GM23338 (cell line): ENCODE data around the gene ESPL1. TPM values are rescaled to one million over a fixed set of nuclear protein-coding genes. Genes with fewer than 3 reads are reported as not detected.

Experiments used
- ATAC-seq: fragments of 200-7000 bp; cut with Tn5 transposase; 3 replicates; pipeline ENCODE4 v1.9.1; 2020
- DNase-seq: peaks from one replicate; pipeline ENCODE4 v3.0.0-alpha.2; 2015; ENCODE audit warnings: low spot score
- H2AFZ ChIP-seq: fragments of 200-600 bp; sonication (generic); 2 replicates; pipeline ENCODE4 v1.8.0; 2016; ENCODE audit warnings: antibody characterized with exemption, mild to moderate bottlenecking, moderate library complexity
- H3F3A ChIP-seq: fragments of 200-600 bp; sonication (generic); replicated peaks from 2 replicates; pipeline ENCODE4 v1.8.0; 2017; ENCODE audit warnings: antibody characterized with exemption, mixed run types, low read depth
- H3K27ac ChIP-seq: fragments of 200-600 bp; sonication (generic); 2 replicates; pipeline ENCODE4 v1.6.1; 2016; ENCODE audit warnings: low read depth
- H3K27me3 ChIP-seq: fragments of 200-600 bp; sonication (generic); 2 replicates; pipeline ENCODE4 v1.8.0; 2016; ENCODE audit warnings: mild to moderate bottlenecking, mixed run types, moderate library complexity; ENCODE audit not compliant: insufficient read depth
- H3K36me3 ChIP-seq: fragments of 200-600 bp; sonication (generic); 2 replicates; pipeline ENCODE4 v1.8.0; 2016; ENCODE audit warnings: mild to moderate bottlenecking; ENCODE audit not compliant: insufficient read depth
- H3K4me1 ChIP-seq: fragments of 200-600 bp; sonication (generic); 2 replicates; pipeline ENCODE4 v1.8.0; 2016; ENCODE audit warnings: mild to moderate bottlenecking, moderate library complexity; ENCODE audit not compliant: insufficient read depth
- H3K4me2 ChIP-seq: fragments of 200-600 bp; sonication (generic); 2 replicates; pipeline ENCODE4 v1.7.1; 2017; ENCODE audit warnings: mixed run types
- H3K4me3 ChIP-seq: fragments of 200-600 bp; sonication (generic); 2 replicates; pipeline ENCODE4 v1.6.1; 2016; ENCODE audit warnings: mixed run types
- H3K79me2 ChIP-seq: fragments of 200-600 bp; sonication (generic); replicated peaks from 2 replicates; pipeline ENCODE4 v1.8.0; 2017; ENCODE audit warnings: mild to moderate bottlenecking; ENCODE audit not compliant: insufficient read depth
- H3K9me2 ChIP-seq: fragments of 200-600 bp; sonication (generic); 2 replicates; pipeline ENCODE4 v1.8.0; 2017; ENCODE audit not compliant: insufficient read depth
- H4K20me1 ChIP-seq: fragments of 200-600 bp; sonication (generic); replicated peaks from 2 replicates; pipeline ENCODE4 v1.8.0; 2017; ENCODE audit warnings: mild to moderate bottlenecking; ENCODE audit not compliant: insufficient read depth
- H3K27ac Mint-ChIP-seq: 2 replicates; pipeline ENCODE4 v1.8.0; 2020; ENCODE audit warnings: inconsistent platforms, mild to moderate bottlenecking, moderate library complexity, mixed read lengths
- H3K27me3 Mint-ChIP-seq: 3 replicates; pipeline ENCODE4 v1.8.0; 2022; ENCODE audit warnings: low read depth, mild to moderate bottlenecking, moderate library complexity, mixed read lengths, inconsistent platforms; ENCODE audit not compliant: insufficient read depth, poor library complexity
- H3K36me3 Mint-ChIP-seq: 3 replicates; pipeline ENCODE4 v1.8.0; 2021; ENCODE audit warnings: low read depth, mild to moderate bottlenecking, inconsistent platforms, moderate library complexity, mixed read lengths
- H3K4me1 Mint-ChIP-seq: 3 replicates; pipeline ENCODE4 v1.8.0; 2020; ENCODE audit warnings: mild to moderate bottlenecking, inconsistent platforms, mixed read lengths
- H3K4me3 Mint-ChIP-seq: 3 replicates; pipeline ENCODE4 v1.8.0; 2021; ENCODE audit warnings: moderate library complexity, mild to moderate bottlenecking, inconsistent platforms, mixed read lengths
- H3K9me3 Mint-ChIP-seq: 3 replicates; pipeline ENCODE4 v1.8.0; 2020; ENCODE audit warnings: moderate library complexity, mild to moderate bottlenecking, inconsistent platforms, mixed read lengths
- CREB1 ChIP-seq: fragments of 250-450 bp; sonication (Bioruptor Pico); IDR thresholded peaks from 2 replicates; pipeline ENCODE4 v1.5.0; 2020; ENCODE audit warnings: low read depth, mild to moderate bottlenecking, moderate library complexity
- EZH2 ChIP-seq: fragments of 200-600 bp; sonication (generic); IDR thresholded peaks from one replicate; pipeline ENCODE4 v1.8.0; 2017; ENCODE audit warnings: antibody characterized with exemption, mild to moderate bottlenecking, low read depth; ENCODE audit not compliant: unreplicated experiment
- EZH2phosphoT487 ChIP-seq: fragments of 200-600 bp; sonication (generic); IDR thresholded peaks from one replicate; pipeline ENCODE4 v1.8.1; 2018; ENCODE audit warnings: antibody characterized with exemption; ENCODE audit not compliant: unreplicated experiment
- JUNB ChIP-seq: IDR thresholded peaks from one replicate; pipeline ENCODE4 v1.6.1; 2016; ENCODE audit warnings: antibody characterized with exemption; ENCODE audit not compliant: unreplicated experiment
- NANOG ChIP-seq: IDR thresholded peaks from 2 replicates; pipeline ENCODE4 v1.6.1; 2016; ENCODE audit warnings: antibody characterized with exemption, borderline replicate concordance
- POLR2AphosphoS5 ChIP-seq: IDR thresholded peaks from 2 replicates; pipeline ENCODE4 v1.6.1; 2016; ENCODE audit warnings: antibody characterized with exemption, low read depth
- STAT1 ChIP-seq: IDR thresholded peaks from one replicate; pipeline ENCODE4 v1.6.1; 2016; ENCODE audit warnings: antibody characterized with exemption; ENCODE audit not compliant: unreplicated experiment
- ZNF114 ChIP-seq: fragments of 250-450 bp; sonication (Bioruptor Pico); IDR thresholded peaks from 2 replicates; pipeline ENCODE4 v1.5.0; 2020; ENCODE audit warnings: mild to moderate bottlenecking, moderate library complexity
- ZNF331 ChIP-seq: fragments of 250-450 bp; sonication (Bioruptor Pico); IDR thresholded peaks from 2 replicates; pipeline ENCODE4 v1.5.0; 2020; ENCODE audit warnings: low read depth, mild to moderate bottlenecking, moderate library complexity
- polyA plus RNA-seq: library from polyadenylated mRNA; unstranded; fragments of >200 nt; fragmentation: Nextera tagmentation; extraction: Ambion mirVana; gene quantifications from 2 replicates; pipeline ENCODE4 v1.2.1, GENCODE V29; 2016
- total RNA-seq: library from RNA; depleted of rRNA; stranded (reverse); fragments of >200 nt; shearing (Covaris generic); gene quantifications from 2 replicates; pipeline ENCODE4 v1.2.3, GENCODE V29; 2014
- TF ChIP-seq, protein P1 (sequence below): IDR thresholded peaks from one replicate; pipeline ENCODE4 v1.6.1; 2018; ENCODE audit warnings: antibody characterized with exemption; ENCODE audit not compliant: unreplicated experiment
- TF ChIP-seq, protein P2 (sequence below): fragments of 250-450 bp; sonication (Bioruptor Pico); IDR thresholded peaks from 2 replicates; pipeline ENCODE4 v1.5.0; 2020; ENCODE audit warnings: mild to moderate bottlenecking, moderate library complexity
- TF ChIP-seq, protein P3 (sequence below), 2 experiments: fragments of 200-600 bp in 1 of 2; sonication (generic) in 1 of 2; conservative IDR thresholded peaks; 2 replicates each; pipeline versions ENCODE4 v1.5.1 to v1.6.1; 2016 to 2017; ENCODE audit warnings: antibody characterized with exemption in 2 of 2, low read depth in 2 of 2, mild to moderate bottlenecking in 2 of 2, moderate library complexity in 1 of 2
- TF ChIP-seq, protein P4 (sequence below): IDR thresholded peaks from 2 replicates; pipeline ENCODE4 v1.6.1; 2016; ENCODE audit warnings: antibody characterized with exemption

The ESPL1 gene
- total and polyA plus RNA-seq, 2 experiments from 2014 or later: 13.2 to 56.5 TPM

DNA sequence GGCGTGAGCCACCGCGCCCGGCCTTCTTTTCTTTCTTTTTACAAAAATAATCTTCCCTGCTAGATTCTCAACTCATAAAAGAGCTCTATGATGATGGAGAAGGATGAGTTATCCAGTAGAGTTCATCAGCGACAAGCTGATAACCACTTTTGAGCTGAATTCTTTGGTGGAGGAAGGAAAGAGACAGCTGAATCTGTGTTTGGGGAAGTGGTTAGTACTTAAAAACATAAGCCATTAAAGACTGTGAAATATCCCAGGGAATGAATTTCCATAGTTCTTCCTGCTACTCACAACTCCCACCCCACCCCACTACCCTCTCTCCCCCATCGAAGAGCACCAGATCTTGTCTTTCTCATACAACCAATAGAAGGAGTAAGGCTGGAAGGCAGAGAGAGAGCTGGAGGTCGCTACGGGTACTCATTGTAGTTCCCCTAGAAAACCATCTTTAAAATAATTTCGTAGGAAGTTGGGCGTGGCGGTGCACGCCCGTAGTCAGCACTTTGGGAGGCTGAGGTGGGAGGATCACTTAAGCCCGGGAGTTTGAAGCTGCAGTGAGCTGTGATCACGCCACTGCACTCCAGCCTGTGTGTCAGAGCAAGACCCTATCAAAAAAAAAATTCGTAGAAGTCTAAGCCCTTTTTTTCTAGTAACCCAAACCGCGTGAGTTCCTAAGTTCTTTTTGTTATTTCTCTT lies 647 bp upstream of the ESPL1 start:
- Histone ChIP-seq H3K27ac (no peak overlapping the region), H3K36me3 (0 out of 2 replicates have a peak, but pooled peaks cover 4% of the 10 kb centered on the region), H3K79me2 (peaks cover 21% of the 10 kb centered on the region; the same call in 1 of the 2 replicates), H3F3A (0 out of 2 replicates have a peak, but pooled peaks cover 13% of the 10 kb centered on the region), H3K4me3 (peak overlapping the region; percentile 96), H2AFZ (peak overlapping the region; percentile 84), H3K27me3 (no peaks in the 10 kb centered on the region), H3K4me2 (peak overlapping the region; percentile 97), H3K4me1 (peaks cover 12% of the 10 kb centered on the region), H3K9me2 (no peaks in the 10 kb centered on the region), H4K20me1 (0 out of 2 replicates have a peak, but pooled peaks cover 6% of the 10 kb centered on the region)
- H3K27me3 Mint-ChIP-seq: peaks cover 23% of the 10 kb centered on the region
- no peak for DNase-seq
- ATAC-seq: peak; percentile 8
- no peak overlapping the region for H3K27ac Mint-ChIP-seq
- peaks cover 29% of the 10 kb centered on the region for H3K4me1 Mint-ChIP-seq
- H3K9me3 Mint-ChIP-seq: no peaks in the 10 kb centered on the region; the same call in 2 of the 3 replicates
- peak overlapping the region; percentile 96 for H3K4me3 Mint-ChIP-seq
- TF ChIP-seq, protein P1, sequence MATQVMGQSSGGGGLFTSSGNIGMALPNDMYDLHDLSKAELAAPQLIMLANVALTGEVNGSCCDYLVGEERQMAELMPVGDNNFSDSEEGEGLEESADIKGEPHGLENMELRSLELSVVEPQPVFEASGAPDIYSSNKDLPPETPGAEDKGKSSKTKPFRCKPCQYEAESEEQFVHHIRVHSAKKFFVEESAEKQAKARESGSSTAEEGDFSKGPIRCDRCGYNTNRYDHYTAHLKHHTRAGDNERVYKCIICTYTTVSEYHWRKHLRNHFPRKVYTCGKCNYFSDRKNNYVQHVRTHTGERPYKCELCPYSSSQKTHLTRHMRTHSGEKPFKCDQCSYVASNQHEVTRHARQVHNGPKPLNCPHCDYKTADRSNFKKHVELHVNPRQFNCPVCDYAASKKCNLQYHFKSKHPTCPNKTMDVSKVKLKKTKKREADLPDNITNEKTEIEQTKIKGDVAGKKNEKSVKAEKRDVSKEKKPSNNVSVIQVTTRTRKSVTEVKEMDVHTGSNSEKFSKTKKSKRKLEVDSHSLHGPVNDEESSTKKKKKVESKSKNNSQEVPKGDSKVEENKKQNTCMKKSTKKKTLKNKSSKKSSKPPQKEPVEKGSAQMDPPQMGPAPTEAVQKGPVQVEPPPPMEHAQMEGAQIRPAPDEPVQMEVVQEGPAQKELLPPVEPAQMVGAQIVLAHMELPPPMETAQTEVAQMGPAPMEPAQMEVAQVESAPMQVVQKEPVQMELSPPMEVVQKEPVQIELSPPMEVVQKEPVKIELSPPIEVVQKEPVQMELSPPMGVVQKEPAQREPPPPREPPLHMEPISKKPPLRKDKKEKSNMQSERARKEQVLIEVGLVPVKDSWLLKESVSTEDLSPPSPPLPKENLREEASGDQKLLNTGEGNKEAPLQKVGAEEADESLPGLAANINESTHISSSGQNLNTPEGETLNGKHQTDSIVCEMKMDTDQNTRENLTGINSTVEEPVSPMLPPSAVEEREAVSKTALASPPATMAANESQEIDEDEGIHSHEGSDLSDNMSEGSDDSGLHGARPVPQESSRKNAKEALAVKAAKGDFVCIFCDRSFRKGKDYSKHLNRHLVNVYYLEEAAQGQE: no peak
- TF ChIP-seq EZH2 (no peak), STAT1 (no peak), EZH2phosphoT487 (no peak), POLR2AphosphoS5 (no peak), JUNB (no peak), CREB1 (no peak), ZNF114 (CRISPR knock-in tag) (no peak), ZNF331 (CRISPR knock-in tag) (no peak), NANOG (no peak)
- TF ChIP-seq, protein P2, sequence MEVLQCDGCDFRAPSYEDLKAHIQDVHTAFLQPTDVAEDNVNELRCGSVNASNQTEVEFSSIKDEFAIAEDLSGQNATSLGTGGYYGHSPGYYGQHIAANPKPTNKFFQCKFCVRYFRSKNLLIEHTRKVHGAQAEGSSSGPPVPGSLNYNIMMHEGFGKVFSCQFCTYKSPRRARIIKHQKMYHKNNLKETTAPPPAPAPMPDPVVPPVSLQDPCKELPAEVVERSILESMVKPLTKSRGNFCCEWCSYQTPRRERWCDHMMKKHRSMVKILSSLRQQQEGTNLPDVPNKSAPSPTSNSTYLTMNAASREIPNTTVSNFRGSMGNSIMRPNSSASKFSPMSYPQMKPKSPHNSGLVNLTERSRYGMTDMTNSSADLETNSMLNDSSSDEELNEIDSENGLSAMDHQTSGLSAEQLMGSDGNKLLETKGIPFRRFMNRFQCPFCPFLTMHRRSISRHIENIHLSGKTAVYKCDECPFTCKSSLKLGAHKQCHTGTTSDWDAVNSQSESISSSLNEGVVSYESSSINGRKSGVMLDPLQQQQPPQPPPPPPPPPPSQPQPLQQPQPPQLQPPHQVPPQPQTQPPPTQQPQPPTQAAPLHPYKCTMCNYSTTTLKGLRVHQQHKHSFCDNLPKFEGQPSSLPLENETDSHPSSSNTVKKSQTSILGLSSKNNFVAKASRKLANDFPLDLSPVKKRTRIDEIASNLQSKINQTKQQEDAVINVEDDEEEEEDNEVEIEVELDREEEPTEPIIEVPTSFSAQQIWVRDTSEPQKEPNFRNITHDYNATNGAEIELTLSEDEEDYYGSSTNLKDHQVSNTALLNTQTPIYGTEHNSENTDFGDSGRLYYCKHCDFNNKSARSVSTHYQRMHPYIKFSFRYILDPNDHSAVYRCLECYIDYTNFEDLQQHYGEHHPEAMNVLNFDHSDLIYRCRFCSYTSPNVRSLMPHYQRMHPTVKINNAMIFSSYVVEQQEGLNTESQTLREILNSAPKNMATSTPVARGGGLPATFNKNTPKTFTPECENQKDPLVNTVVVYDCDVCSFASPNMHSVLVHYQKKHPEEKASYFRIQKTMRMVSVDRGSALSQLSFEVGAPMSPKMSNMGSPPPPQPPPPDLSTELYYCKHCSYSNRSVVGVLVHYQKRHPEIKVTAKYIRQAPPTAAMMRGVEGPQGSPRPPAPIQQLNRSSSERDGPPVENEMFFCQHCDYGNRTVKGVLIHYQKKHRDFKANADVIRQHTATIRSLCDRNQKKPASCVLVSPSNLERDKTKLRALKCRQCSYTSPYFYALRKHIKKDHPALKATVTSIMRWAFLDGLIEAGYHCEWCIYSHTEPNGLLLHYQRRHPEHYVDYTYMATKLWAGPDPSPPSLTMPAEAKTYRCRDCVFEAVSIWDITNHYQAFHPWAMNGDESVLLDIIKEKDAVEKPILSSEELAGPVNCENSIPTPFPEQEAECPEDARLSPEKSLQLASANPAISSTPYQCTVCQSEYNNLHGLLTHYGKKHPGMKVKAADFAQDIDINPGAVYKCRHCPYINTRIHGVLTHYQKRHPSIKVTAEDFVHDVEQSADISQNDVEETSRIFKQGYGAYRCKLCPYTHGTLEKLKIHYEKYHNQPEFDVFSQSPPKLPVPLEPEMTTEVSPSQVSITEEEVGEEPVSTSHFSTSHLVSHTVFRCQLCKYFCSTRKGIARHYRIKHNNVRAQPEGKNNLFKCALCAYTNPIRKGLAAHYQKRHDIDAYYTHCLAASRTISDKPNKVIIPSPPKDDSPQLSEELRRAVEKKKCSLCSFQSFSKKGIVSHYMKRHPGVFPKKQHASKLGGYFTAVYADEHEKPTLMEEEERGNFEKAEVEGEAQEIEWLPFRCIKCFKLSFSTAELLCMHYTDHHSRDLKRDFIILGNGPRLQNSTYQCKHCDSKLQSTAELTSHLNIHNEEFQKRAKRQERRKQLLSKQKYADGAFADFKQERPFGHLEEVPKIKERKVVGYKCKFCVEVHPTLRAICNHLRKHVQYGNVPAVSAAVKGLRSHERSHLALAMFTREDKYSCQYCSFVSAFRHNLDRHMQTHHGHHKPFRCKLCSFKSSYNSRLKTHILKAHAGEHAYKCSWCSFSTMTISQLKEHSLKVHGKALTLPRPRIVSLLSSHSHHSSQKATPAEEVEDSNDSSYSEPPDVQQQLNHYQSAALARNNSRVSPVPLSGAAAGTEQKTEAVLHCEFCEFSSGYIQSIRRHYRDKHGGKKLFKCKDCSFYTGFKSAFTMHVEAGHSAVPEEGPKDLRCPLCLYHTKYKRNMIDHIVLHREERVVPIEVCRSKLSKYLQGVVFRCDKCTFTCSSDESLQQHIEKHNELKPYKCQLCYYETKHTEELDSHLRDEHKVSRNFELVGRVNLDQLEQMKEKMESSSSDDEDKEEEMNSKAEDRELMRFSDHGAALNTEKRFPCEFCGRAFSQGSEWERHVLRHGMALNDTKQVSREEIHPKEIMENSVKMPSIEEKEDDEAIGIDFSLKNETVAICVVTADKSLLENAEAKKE (CRISPR knock-in tag): no peak
- TF ChIP-seq, protein P3, sequence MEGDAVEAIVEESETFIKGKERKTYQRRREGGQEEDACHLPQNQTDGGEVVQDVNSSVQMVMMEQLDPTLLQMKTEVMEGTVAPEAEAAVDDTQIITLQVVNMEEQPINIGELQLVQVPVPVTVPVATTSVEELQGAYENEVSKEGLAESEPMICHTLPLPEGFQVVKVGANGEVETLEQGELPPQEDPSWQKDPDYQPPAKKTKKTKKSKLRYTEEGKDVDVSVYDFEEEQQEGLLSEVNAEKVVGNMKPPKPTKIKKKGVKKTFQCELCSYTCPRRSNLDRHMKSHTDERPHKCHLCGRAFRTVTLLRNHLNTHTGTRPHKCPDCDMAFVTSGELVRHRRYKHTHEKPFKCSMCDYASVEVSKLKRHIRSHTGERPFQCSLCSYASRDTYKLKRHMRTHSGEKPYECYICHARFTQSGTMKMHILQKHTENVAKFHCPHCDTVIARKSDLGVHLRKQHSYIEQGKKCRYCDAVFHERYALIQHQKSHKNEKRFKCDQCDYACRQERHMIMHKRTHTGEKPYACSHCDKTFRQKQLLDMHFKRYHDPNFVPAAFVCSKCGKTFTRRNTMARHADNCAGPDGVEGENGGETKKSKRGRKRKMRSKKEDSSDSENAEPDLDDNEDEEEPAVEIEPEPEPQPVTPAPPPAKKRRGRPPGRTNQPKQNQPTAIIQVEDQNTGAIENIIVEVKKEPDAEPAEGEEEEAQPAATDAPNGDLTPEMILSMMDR (conservative IDR thresholded peaks at IDR 0.05; ENCODE audit: low read depth in 2 of 2): no peak
- TF ChIP-seq, protein P4, sequence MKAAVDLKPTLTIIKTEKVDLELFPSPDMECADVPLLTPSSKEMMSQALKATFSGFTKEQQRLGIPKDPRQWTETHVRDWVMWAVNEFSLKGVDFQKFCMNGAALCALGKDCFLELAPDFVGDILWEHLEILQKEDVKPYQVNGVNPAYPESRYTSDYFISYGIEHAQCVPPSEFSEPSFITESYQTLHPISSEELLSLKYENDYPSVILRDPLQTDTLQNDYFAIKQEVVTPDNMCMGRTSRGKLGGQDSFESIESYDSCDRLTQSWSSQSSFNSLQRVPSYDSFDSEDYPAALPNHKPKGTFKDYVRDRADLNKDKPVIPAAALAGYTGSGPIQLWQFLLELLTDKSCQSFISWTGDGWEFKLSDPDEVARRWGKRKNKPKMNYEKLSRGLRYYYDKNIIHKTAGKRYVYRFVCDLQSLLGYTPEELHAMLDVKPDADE: no peak
- H3K36me3 Mint-ChIP-seq: peaks cover 33% of the 10 kb centered on the region
